Neutrophil (primary cell): ENCODE results near the gene NMUR1.
"Not testable (repeated sequence)": the region's sequence is repeated elsewhere in the genome, so short reads cannot be mapped to it uniquely, and the experiment has no call there.

Experiments
- H3K27ac ChIP-seq: fragments of 200-600 bp; sonication (generic); 2 replicates; pipeline ENCODE4 v1.5.1; 2016; ENCODE audit warnings: mild to moderate bottlenecking, moderate library complexity
- H3K27me3 ChIP-seq: fragments of 200-600 bp; sonication (generic); 2 replicates; pipeline ENCODE4 v1.6.0; 2016; ENCODE audit warnings: mild to moderate bottlenecking
- H3K36me3 ChIP-seq: fragments of 200-600 bp; sonication (generic); 2 replicates; pipeline ENCODE4 v1.5.1; 2017
- H3K4me1 ChIP-seq, 2 experiments: fragments of 200-600 bp in 1 of 2; sonication (generic) in 1 of 2; 1 replicate in 1 of 2; 2 replicates in 1 of 2; pipeline versions ENCODE4 v1.5.1 to v1.6.1; 2013 to 2016; ENCODE audit warnings: low read depth in 1 of 2, low read length in 1 of 2, mild to moderate bottlenecking in 1 of 2, moderate library complexity in 1 of 2; ENCODE audit not compliant: control insufficient read depth in 1 of 2, insufficient read depth in 1 of 2
- H3K4me3 ChIP-seq, 2 experiments: fragments of 200-600 bp in 1 of 2; sonication (generic) in 1 of 2; 1 replicate in 1 of 2; 2 replicates in 1 of 2; pipeline ENCODE4 v1.5.1; 2013 to 2016; ENCODE audit warnings: low read depth in 1 of 2, low read length in 1 of 2, mild to moderate bottlenecking in 1 of 2, moderate library complexity in 1 of 2
- H3K9me3 ChIP-seq: fragments of 200-600 bp; sonication (generic); 2 replicates; pipeline ENCODE4 v1.5.1; 2016
- TF ChIP-seq, protein P1 (sequence below): fragments of 200-600 bp; sonication (generic); IDR thresholded peaks from 2 replicates; pipeline ENCODE4 v1.5.1; 2016; ENCODE audit warnings: antibody characterized with exemption

Gene NMUR1, protein sequence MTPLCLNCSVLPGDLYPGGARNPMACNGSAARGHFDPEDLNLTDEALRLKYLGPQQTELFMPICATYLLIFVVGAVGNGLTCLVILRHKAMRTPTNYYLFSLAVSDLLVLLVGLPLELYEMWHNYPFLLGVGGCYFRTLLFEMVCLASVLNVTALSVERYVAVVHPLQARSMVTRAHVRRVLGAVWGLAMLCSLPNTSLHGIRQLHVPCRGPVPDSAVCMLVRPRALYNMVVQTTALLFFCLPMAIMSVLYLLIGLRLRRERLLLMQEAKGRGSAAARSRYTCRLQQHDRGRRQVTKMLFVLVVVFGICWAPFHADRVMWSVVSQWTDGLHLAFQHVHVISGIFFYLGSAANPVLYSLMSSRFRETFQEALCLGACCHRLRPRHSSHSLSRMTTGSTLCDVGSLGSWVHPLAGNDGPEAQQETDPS

DNA sequence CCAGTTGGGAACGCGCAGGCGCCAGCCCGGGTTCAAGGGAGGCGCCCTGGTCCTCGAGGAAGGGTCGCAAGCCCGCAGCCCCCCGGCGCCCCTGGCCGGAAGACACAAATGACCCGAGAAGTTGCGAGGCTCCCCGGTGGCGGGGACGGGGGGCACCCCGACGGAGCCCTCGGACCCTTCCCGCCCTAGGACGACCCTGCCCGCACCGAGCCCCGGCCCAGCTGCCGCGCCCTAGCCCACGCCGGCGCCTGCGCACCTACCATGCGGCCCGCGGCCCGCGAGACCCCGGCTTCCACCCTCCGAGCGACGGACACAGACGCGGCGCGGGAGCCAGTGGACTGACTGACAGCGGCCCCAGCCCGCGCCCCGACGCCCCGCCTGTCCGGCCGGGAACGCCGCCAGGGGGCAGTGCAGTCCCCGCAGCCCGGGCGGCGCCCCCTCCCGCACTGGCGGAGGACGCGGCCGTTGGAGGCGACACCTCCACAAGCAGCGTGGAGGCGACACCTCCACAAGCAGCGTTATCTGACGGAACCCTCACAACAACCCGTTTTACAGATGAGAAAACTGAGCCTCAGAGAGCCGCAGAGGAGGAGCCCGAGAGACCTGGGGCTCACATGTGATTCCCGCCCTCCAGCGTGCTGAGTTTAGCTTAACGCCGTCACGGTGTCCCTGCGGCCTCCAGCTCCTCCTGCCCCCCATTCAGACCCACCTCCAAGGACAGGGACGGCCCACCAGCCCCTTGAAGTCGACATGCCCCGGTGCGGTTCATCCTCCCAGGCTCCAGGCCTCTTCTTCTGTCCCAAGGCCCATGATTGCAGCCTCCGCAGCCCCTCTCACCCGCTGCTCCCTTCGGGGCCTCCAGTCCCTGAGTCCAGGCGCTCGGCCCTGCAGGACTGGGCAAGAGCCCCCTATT is at the start of gene NMUR1:
Gene NMUR1 (minus strand): TSS at position 347 of the 913 bp plus-strand sequence. CDS start 84 bp downstream, at position 263.
- no peak within 1 kb of the TSS for H3K27ac ChIP-seq
- H3K4me1 ChIP-seq, result peaks cover 11 to 13% of the 10 kb centered on the region in 2 experiments
- H3K27me3 ChIP-seq, result peaks cover 11% of the 10 kb centered on the region
- H3K9me3 ChIP-seq, result no peaks in the 10 kb centered on the region
- H3K36me3 ChIP-seq, result no peaks in the 10 kb centered on the region
- H3K4me3 ChIP-seq, result peak within 1 kb of the TSS; percentile 43 to 59
- TF ChIP-seq, protein P1, sequence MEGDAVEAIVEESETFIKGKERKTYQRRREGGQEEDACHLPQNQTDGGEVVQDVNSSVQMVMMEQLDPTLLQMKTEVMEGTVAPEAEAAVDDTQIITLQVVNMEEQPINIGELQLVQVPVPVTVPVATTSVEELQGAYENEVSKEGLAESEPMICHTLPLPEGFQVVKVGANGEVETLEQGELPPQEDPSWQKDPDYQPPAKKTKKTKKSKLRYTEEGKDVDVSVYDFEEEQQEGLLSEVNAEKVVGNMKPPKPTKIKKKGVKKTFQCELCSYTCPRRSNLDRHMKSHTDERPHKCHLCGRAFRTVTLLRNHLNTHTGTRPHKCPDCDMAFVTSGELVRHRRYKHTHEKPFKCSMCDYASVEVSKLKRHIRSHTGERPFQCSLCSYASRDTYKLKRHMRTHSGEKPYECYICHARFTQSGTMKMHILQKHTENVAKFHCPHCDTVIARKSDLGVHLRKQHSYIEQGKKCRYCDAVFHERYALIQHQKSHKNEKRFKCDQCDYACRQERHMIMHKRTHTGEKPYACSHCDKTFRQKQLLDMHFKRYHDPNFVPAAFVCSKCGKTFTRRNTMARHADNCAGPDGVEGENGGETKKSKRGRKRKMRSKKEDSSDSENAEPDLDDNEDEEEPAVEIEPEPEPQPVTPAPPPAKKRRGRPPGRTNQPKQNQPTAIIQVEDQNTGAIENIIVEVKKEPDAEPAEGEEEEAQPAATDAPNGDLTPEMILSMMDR, result peak; percentile 87

DNA sequence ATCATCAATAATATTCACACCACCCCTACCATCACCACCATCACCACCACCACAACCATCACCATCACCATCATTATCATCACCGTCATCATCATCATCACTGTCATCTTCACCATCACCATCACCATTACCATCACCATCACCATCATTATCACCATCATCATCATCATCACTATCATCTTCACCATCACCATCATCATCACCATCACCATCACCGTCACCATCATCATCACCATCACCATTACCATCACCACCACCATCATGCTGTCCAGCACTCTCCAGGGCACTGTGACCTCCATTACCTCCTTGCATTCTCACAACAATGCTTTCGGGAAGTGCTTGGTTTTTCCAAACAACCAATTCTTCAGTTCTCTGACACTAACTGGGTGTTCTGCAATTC is 49.3 kb upstream of the NMUR1 start:
- H3K4me3 ChIP-seq, result no peak overlapping the region
- no peaks in the 10 kb centered on the region for H3K36me3 ChIP-seq
- no peak overlapping the region for H3K27ac ChIP-seq
- TF ChIP-seq, protein P1, result no peak
- no peaks in the 10 kb centered on the region for H3K4me1 ChIP-seq
- no peaks in the 10 kb centered on the region for H3K9me3 ChIP-seq
- H3K27me3 ChIP-seq, result no peaks in the 10 kb centered on the region

DNA sequence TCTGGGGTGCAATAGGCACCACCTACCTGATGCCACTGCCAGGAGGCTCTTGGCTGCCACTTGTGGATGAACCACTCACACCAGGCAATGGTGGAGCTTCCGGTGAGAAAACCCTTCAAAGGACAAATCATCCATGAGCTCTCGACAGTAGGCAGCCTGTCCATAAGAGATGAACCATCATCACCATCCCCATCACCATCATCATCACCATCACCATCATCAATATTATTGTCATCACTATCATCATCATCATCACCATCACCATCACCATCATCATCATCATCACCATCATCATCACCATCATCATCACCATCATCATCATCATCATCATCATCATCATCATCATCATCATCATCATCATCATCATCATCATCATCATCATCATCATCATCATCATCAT is 48.4 kb upstream of the NMUR1 start:
- not testable (repeated sequence) for H3K27me3 ChIP-seq, H3K9me3 ChIP-seq, H3K4me3 ChIP-seq, H3K27ac ChIP-seq, H3K4me1 ChIP-seq, H3K36me3 ChIP-seq

DNA sequence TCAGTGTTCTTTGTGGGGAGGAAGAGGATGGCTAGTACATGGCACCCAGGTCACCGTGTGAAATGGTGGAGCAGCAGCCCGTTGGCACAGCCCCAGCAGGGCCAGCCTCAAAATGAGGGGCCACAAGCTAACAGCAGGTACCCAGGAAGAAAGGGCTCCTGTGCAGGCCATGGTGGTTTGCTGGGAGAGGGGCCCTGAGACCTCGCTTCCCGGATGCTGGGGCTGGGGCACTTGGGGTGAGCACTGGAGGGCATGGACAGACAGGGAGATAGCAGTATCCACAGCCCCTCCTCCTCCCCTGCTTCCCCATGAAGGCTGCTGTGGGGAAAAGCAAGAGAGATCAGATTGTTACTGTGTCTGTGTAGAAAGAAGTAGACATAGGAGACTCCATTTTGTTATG is 46.2 kb upstream of the NMUR1 start:
- no peak overlapping the region for H3K4me3 ChIP-seq
- no peak overlapping the region for H3K27ac ChIP-seq
- no peaks in the 10 kb centered on the region for H3K4me1 ChIP-seq
- H3K36me3 ChIP-seq, result no peaks in the 10 kb centered on the region
- H3K27me3 ChIP-seq, result no peaks in the 10 kb centered on the region
- TF ChIP-seq, protein P1, result no peak
- H3K9me3 ChIP-seq, result no peaks in the 10 kb centered on the region

DNA sequence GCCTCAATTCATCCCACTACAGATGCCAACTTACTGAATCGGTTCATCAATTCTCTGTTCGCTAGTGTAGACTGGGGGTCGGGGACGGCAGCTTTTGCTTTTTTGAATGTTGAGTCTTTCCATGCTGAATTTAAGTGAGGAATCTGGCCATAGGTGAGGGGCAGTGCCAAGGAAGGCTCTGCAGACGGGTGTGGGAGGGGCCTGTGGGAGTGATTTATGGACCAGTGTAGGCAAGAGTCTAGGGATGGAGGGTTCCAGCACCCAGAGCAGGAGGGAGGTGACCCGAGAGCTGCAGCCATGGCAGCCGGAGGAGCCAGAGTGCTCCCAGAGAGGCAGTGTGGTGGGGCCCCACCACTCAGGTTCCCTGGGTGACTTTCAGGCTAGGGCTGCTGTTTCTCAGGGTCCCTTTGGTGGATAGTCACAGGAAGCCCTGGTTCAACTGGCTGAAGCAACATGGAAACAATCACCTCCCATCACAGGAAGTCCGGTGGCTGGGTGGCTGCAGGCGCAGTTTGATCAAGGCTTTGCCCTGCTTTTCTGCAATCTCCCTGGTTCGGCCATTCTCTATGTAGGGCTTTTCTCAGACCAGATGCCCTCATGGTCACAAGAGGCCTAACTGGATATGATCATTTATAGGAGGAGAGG is 45.5 kb upstream of the NMUR1 start:
- H3K27me3 ChIP-seq, result no peaks in the 10 kb centered on the region
- H3K4me3 ChIP-seq, result no peak overlapping the region
- TF ChIP-seq, protein P1, result no peak
- no peak overlapping the region for H3K27ac ChIP-seq
- H3K4me1 ChIP-seq, result no peaks in the 10 kb centered on the region
- H3K36me3 ChIP-seq, result no peaks in the 10 kb centered on the region
- no peaks in the 10 kb centered on the region for H3K9me3 ChIP-seq
